Smooth muscle cell (in vitro differentiated cells): ENCODE results near the gene ASTN2. TPM values are rescaled to one million over a fixed set of nuclear protein-coding genes. Genes with fewer than 3 reads are reported as not detected.

ENCODE experiments used
- DNase-seq: peaks from one replicate; lab custom pipeline; 2025; ENCODE audit not compliant: unreplicated experiment; lab: John Stamatoyannopoulos, UW
- H2AFZ ChIP-seq: fragments of 200-600 bp; sonication (generic); 2 replicates; pipeline ENCODE4 v1.6.0; 2016; ENCODE audit warnings: antibody characterized with exemption, low read depth, mild to moderate bottlenecking
- H3F3A ChIP-seq: fragments of 200-600 bp; sonication (generic); 2 replicates; pipeline ENCODE4 v1.6.0; 2017; ENCODE audit warnings: antibody characterized with exemption, low read depth
- H3K27ac ChIP-seq: fragments of 200-600 bp; sonication (generic); 2 replicates; pipeline ENCODE4 v1.5.1; 2016; ENCODE audit warnings: low read depth, mild to moderate bottlenecking
- H3K27me3 ChIP-seq: fragments of 200-600 bp; sonication (generic); 2 replicates; pipeline ENCODE4 v1.6.1; 2016; ENCODE audit warnings: low read depth, mild to moderate bottlenecking
- H3K36me3 ChIP-seq: fragments of 200-600 bp; sonication (generic); 2 replicates; pipeline ENCODE4 v1.5.1; 2016; ENCODE audit warnings: low read depth
- H3K4me1 ChIP-seq: fragments of 200-600 bp; sonication (generic); 2 replicates; pipeline ENCODE4 v1.5.1; 2016; ENCODE audit warnings: low read depth
- H3K4me2 ChIP-seq: fragments of 200-600 bp; sonication (generic); 2 replicates; pipeline ENCODE4 v1.6.0; 2016; ENCODE audit warnings: mild to moderate bottlenecking
- H3K4me3 ChIP-seq: fragments of 200-600 bp; sonication (generic); 2 replicates; pipeline ENCODE4 v1.5.1; 2016; ENCODE audit warnings: mild to moderate bottlenecking
- H3K79me2 ChIP-seq: fragments of 200-600 bp; sonication (generic); 2 replicates; pipeline ENCODE4 v1.6.0; 2016; ENCODE audit warnings: low read depth, mild to moderate bottlenecking
- H3K9ac ChIP-seq: fragments of 200-600 bp; sonication (generic); 2 replicates; pipeline ENCODE4 v1.6.0; 2016; ENCODE audit warnings: low read depth
- H3K9me3 ChIP-seq: fragments of 200-600 bp; sonication (generic); replicated peaks from 2 replicates; pipeline ENCODE4 v1.5.1; 2016; ENCODE audit warnings: low read depth
- H4K20me1 ChIP-seq: fragments of 200-600 bp; sonication (generic); 2 replicates; pipeline ENCODE4 v1.6.0; 2016; ENCODE audit warnings: low read depth
- WGBS: methylation state at CpG from one replicate; pipeline ENCODE4 v1.1.7; 2016; ENCODE audit warnings: low lambda C conversion rate; 5-methylcytosine and 5-hydroxymethylcytosine counted together
- polyA plus RNA-seq: library from polyadenylated mRNA; unstranded; fragments of >200 nt; fragmentation: Nextera tagmentation; extraction: Ambion mirVana; gene quantifications from 2 replicates; pipeline ENCODE4 v1.2.1, GENCODE V29; 2016
- total RNA-seq: library from RNA; depleted of rRNA; stranded (reverse); fragments of >200 nt; gene quantifications from 2 replicates; pipeline ENCODE4 v1.2.3, GENCODE V29; 2014
- TF ChIP-seq, protein P1 (sequence below): fragments of 200-600 bp; sonication (generic); IDR thresholded peaks from 2 replicates; pipeline ENCODE4 v1.5.1; 2017; ENCODE audit warnings: borderline replicate concordance, mild to moderate bottlenecking, antibody characterized with exemption; ENCODE audit not compliant: insufficient read depth, poor library complexity, severe bottlenecking

The ASTN2 gene
- total and polyA plus RNA-seq, 2 experiments from 2014 or later = 6.5 to 6.7 TPM

DNA sequence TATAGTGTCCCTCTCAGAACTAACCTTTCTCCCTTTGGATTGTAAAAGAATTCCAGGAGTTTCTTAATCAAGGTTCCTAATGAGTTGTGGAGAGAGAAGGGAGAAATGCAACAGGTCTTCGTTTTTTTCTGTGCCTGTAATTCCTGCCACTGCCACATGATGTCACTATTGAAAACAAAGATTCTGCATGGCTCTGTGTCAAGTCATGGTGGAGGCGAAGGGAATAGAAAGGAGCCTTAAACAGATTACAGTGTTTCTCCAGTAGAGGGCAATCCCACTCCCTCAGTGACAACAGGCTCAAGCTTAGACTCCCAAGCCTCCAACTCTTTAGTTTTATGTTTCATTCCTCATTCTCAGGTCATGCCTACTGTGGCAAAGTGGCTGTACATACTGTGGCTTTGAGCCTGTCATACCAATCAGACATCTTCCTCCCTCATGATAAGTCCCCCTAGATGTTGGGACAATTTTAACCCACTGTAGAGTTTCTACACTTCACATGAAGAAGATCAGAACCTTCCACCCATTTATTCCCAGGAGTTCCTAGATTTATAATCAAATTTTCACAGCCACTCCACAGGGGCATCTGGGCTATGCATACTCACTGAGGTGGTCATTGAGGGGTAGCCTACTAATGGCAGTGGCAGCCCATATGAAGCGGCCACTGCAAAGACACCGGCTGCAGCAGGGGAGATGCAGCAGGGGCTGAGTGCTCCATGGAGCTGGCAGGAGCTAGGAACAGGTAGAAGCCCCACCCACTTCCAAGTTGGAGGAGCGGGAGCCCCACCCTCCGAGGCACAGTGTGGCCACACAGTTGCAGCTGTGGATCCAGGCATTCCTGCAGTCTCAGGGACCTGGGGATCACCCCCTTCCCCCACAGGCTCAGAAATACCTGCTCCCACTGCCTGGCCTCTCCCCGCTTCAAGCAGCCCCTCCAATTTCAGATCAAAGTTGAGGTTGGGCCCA lies 825.2 kb downstream of the ASTN2 start:
- Histone ChIP-seq H3K36me3 (no peaks in the 10 kb centered on the region), H3K4me1 (peaks cover 5% of the 10 kb centered on the region), H4K20me1 (no peaks in the 10 kb centered on the region), H2AFZ (no peak overlapping the region), H3K4me2 (no peak overlapping the region), H3F3A (peaks cover 8% of the 10 kb centered on the region), H3K4me3 (no peak overlapping the region), H3K27me3 (no peaks in the 10 kb centered on the region), H3K79me2 (no peaks in the 10 kb centered on the region), H3K27ac (no peak overlapping the region), H3K9ac (no peak overlapping the region), H3K9me3 (no peaks in the 10 kb centered on the region)
- no peak for DNase-seq
- TF ChIP-seq, protein P1, sequence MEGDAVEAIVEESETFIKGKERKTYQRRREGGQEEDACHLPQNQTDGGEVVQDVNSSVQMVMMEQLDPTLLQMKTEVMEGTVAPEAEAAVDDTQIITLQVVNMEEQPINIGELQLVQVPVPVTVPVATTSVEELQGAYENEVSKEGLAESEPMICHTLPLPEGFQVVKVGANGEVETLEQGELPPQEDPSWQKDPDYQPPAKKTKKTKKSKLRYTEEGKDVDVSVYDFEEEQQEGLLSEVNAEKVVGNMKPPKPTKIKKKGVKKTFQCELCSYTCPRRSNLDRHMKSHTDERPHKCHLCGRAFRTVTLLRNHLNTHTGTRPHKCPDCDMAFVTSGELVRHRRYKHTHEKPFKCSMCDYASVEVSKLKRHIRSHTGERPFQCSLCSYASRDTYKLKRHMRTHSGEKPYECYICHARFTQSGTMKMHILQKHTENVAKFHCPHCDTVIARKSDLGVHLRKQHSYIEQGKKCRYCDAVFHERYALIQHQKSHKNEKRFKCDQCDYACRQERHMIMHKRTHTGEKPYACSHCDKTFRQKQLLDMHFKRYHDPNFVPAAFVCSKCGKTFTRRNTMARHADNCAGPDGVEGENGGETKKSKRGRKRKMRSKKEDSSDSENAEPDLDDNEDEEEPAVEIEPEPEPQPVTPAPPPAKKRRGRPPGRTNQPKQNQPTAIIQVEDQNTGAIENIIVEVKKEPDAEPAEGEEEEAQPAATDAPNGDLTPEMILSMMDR = peak; percentile 50
- WGBS = 68% methylated on average over 6 of the region's 7 CpGs

DNA sequence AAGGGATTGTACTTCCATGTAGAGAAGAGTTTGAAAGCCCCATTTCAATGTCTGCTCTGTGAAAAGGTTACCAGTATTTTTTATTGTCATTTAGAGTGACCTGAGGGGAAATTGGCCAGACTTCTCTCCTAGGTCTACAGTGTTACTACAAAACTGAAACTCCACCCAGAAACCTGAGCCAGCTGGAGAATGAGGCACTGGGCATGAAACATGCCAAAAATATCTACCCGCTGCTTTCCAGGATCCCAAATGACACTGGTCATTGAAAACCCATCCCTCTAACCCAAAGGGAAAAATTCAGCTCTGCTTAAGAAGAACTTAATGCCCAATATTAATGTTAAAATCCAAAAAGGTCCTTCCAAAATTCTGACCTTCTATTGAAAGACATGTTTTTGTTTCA lies 826.9 kb downstream of the ASTN2 start:
- Histone ChIP-seq H3K9ac (no peak overlapping the region), H3K4me1 (no peaks in the 10 kb centered on the region), H3K27ac (no peak overlapping the region), H3F3A (no peaks in the 10 kb centered on the region), H3K27me3 (no peaks in the 10 kb centered on the region), H3K36me3 (no peaks in the 10 kb centered on the region), H3K4me2 (no peak overlapping the region), H3K9me3 (no peaks in the 10 kb centered on the region), H3K4me3 (no peak overlapping the region), H4K20me1 (no peaks in the 10 kb centered on the region), H3K79me2 (no peaks in the 10 kb centered on the region), H2AFZ (no peak overlapping the region)
- no peak for DNase-seq
- TF ChIP-seq, protein P1 = no peak
- WGBS = 96% methylated on average over 1 of the region's 1 CpG

DNA sequence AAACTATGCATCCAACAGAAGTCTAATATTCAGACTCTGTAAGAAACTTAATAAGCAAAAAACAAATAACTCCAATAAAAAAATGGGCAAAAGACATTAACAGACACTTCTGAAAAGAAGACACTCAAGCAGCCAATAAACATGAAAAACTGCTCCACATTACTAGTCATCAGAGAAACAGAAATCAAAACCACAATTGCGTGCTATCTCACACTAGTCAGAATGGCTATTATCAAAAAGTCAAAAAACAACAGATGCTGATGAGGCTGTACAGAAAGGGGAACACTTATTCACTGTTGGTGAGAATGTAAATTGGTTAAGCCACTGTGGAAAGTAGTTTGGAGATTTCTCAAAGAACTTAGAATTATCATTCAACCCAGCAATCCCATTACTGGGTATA lies 829.0 kb downstream of the ASTN2 start:
- TF ChIP-seq, protein P1 = no peak
- no peak for DNase-seq
- Histone ChIP-seq H3K9ac (no peak overlapping the region), H3K27ac (no peak overlapping the region), H3K4me2 (no peak overlapping the region), H2AFZ (no peak overlapping the region), H3K9me3 (no peaks in the 10 kb centered on the region), H3K27me3 (no peaks in the 10 kb centered on the region), H3K4me1 (no peaks in the 10 kb centered on the region), H3K36me3 (no peaks in the 10 kb centered on the region), H3K79me2 (no peaks in the 10 kb centered on the region), H3F3A (no peaks in the 10 kb centered on the region), H4K20me1 (no peaks in the 10 kb centered on the region), H3K4me3 (no peak overlapping the region)
- WGBS = 79% methylated on average over 1 of the region's 1 CpG
